HG03196 (cell line): ENCODE measurements around the gene TADA1.
"Not testable (repeated sequence)": the region's sequence is repeated elsewhere in the genome, so short reads cannot be mapped to it uniquely, and the experiment has no call there.

Experiments used
- ATAC-seq: cut with Tn5 transposase; IDR thresholded peaks from one replicate; pipeline ENCODE4 v1.9.1; 2021; ENCODE audit not compliant: unreplicated experiment

TADA1 gene

GRCh38 chr1:166895766-166896165 is 19.7 kb upstream of the TADA1 start:
- ATAC-seq = no peak

GRCh38 chr1:166889776-166890175 is 13.7 kb upstream of the TADA1 start:
- no peak for ATAC-seq

DNA sequence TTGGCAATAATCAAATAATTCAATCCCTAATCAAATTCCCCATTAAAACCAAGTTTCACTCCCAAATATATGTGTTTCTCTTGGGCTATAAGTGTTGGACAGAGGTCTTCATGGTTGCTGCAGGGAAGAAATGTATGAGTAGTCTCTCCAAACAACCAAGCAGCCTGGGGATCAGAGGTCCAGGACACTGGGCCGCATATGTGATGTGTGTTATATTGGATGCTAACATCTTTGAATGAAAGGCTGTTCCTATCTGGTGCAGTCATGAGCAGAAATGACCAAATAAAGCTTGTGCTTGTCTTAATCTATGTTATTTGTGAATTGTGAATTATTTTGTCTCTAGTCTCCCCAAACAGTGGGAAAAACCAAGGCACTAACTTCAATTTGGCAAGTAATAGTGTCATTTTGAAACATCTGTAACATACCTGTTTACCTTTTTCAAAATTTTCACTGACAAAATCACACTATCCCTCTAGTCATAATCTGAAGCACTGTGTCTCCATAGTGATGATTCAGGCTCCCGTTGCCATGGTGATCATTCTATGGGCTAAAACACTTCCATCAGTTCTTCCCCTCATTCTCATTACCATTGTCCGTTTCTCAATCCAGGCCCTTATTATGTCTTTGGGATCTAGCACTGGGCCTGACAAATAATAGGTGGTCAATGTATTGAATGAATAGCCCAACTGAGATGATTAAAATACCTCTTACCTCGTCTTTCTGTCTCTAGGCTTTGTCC is 12.5 kb upstream of the TADA1 start:
- no peak for ATAC-seq

DNA sequence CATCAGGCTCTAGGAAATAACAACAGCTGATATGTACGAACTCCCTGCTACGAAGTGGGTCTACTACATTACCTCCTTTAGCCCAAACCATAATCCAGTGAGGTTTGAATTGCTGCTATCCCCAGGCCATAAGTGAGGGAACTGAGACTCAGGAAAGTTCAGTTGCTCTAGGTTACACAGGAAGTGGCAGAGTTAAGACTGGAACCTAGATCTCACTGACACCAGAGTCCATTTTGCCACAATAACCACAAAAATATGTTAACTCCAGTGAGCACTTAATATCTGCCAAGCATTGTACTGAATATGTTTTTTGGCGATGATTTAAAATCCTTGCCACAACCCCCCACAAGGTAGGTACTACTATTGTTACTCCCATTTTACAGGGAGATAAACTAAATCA is 8.9 kb upstream of the TADA1 start:
- ATAC-seq = no peak

DNA sequence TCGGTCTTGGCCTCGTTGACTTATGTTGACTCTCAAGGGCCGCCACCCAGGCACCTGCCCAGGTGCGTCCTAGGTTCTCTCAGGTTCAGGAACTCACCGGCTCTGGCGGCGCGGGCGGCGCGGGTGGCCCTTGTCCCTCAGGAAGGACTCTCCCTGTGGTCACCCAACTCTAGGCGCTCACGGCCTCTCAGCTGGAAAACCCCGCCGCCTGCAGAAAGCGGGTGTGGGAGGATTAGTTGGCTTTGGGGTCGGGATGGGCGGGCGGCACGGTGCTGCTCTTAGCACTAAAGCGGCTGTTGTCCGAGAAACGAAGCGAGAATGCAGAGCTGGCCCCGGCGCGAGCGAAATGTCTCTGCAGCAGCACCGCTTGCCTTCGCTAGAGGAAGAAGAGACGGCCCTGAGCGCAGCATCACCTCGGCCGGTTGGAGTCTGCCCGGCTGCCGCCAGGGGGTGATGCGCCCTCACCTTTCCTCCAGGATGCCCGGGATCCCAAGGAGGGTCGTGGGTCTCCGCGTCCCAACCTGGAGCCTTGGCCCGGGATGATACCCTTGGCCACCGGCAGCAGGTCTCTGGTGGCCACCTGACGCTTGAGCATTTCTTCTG is 8.1 kb upstream of the TADA1 start:
- no peak for ATAC-seq

DNA sequence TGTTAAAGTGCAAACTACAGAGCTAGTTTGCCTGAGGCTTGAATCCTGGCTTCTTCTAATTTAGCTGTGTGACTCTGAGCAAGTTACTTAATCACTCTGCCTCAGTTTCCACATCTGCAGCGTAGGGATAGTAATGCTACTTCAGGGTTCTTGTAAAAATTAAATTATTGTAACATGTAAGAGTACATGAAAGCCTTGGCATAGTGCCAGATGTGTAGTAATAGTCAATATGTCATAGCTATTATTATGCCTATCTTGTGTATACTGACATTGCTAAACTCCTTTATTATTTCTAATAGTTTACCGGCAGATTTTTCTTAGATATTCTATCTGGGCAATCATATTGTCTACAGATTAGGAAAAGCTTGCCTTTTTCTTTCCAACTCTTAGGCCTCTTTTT is 6.8 kb upstream of the TADA1 start:
- no peak for ATAC-seq

GRCh38 chr1:166878173-166878917 is 2.3 kb upstream of the TADA1 start:
- not testable (repeated sequence) for ATAC-seq

GRCh38 chr1:166876540-166876838 is 425 bp upstream of the TADA1 start:
- ATAC-seq = no peak

DNA sequence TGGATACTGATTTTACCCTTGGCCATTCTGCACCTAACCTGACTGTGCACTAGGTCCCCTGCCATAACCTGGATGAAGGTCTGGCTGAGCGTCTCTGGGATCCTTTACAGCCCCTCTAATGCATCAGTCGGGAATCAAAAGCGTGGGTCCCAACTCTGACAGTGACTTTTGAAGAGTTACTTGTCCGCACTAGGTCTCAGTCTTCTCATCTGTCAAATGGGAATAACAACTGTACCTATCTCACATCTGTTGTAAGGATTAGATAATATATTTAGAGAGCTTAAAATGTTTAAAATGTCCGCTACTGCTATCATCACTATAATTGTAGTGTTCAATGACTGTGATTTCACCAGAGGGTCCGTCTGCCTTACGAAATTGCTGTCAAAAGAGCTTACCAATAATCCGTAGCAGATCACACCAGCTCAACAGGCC is 746 bp downstream of the TADA1 start:
- ATAC-seq = no peak

- ATAC-seq = no peak
Observed at GRCh38 chr1:166874464-166874863, 1.6 kb downstream of the TADA1 start.

DNA sequence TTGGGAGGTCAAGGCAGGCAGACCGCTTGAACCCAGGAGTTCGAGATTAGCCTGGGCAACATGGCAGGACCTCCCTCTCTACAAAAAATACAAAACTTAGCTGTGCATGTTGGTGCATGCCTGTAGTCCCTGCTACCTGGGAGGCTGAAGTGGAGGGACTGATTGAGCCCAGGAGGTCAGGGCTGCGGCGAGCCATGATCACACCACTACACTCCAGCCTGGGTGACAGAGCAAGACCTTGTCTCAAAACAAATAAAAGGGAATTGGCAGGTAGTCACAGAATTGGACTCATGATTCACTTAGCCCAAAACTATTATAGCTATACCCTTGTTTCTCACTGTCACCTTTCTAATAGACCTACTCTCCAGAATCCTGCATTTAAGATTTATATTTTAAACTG is 5.5 kb downstream of the TADA1 start:
- ATAC-seq = no peak

GRCh38 chr1:166869318-166870099 is 6.6 kb downstream of the TADA1 start:
- no peak for ATAC-seq

- no peak for ATAC-seq
Observed at GRCh38 chr1:166868639-166869038, 7.4 kb downstream of the TADA1 start.

DNA sequence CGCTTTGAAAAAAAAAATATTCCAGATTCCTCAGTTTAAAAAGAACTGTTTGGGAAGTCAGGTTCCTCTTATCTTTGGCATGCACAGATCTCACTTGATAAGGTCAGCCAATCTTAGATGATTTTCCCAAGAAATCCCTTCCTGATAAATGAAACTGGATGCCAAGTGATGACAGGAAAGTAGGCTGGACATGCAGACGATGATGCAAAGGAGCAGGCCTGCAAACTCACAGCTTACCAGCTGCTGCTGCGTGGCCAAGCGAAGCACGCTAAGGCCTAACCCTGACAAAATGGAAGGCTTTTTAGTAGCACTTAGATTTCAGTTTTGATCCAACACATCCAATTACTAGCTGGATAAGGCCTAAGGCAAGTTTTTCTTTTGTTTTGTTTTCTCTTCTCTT is 10.1 kb downstream of the TADA1 start:
- no peak for ATAC-seq

GRCh38 chr1:166859597-166859996 is 16.5 kb downstream of the TADA1 start:
- ATAC-seq = no peak

GRCh38 chr1:166858726-166859419 is 17.2 kb downstream of the TADA1 start:
- ATAC-seq = no peak

- ATAC-seq = no peak
Observed at GRCh38 chr1:166857995-166858394, 18.1 kb downstream of the TADA1 start.

- ATAC-seq = no peak
Observed at GRCh38 chr1:166855558-166855957, 20.5 kb downstream of the TADA1 start.

DNA sequence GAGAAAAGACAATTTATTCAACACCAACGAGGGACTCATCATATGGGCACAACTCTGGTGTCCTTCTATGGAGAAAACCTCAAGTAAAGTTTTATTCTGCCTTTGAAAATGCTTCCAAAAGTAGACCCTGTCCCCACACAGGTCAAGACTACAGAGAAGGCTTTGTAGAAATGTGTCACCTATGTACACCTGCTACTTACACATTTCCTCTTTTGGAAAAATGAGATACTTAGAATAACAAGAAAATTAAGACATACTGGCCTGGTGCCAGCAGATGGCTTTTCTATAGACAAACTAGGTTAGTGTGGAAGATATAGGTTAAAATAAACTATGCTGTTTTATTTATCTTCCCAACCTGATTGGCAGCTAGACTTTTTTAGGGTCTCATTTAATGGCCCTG is 23.1 kb downstream of the TADA1 start:
- ATAC-seq = no peak

DNA sequence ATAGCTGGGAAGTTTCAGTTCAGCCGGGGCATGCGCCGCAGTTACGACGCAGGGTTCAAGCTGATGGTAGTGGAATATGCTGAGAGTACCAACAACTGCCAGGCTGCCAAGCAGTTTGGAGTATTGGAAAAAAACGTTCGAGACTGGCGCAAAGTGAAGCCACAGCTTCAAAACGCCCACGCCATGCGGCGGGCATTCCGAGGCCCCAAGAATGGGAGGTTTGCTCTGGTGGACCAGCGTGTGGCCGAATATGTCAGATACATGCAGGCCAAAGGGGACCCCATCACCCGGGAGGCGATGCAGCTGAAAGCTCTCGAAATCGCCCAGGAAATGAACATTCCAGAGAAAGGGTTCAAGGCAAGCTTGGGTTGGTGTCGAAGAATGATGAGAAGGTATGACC is 26.9 kb downstream of the TADA1 start:
- ATAC-seq = no peak

DNA sequence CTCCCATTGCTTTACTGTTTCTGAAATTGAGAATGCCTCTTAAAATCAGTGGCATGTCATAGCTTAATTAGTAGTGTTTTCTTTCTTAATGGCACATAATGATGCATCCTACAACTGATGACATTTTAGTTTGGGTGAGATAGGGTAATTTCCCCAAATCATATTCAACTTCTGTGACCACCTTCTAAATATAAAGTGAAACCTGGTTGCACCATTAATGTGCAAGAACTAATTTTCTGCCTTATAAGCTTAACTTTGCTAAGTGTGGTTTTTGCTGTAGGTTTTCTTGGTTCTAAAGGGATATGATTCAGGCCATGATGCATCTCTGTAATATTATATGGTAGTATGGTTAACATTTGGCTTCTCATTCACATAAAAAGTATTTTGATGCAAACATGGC is 27.9 kb downstream of the TADA1 start:
- ATAC-seq = no peak
